ENCODE data around the gene PLGRKT. TPM values are rescaled to one million over a fixed set of nuclear protein-coding genes. Genes with fewer than 3 reads are reported as not detected.

PLGRKT gene
- total RNA-seq, 1 donor from 2014 or later, result 12.4 TPM

DNA sequence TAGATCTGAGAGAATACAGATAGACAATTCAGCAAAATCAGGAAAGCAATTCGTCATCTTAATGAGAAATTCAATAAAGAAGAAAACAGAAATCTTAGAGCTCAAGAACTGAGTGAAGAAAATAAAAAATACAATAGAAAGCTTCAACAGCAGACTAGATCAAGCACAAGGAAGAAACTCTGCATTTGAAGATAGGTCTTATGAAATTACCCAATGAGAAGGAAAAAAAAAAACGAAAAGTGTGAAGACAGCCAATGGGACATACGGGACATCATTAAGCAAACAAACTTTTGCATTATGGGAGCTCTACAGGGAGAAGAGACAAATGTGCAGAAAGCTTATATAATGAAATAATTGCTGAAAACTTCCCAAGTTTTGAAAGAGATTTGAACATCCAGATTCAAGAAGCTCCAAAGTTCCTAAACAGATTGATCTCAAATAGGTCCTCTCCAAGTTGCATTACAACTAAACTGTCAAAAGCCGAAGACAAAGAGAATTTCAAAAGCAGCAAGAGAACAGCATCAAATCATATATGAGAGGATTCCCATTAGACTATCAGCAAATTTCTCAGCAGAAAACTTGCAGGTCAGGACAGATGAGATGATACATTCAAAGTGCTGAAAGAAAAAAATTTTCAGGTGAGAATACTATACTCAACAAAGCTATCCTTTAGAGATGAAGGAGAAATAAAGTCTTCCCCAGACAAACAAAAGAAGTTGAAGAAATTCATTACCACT lies 122.4 kb downstream of the PLGRKT start:
- DNase-seq (ENCODE audit: low read depth, low spot score), result no peak

DNA sequence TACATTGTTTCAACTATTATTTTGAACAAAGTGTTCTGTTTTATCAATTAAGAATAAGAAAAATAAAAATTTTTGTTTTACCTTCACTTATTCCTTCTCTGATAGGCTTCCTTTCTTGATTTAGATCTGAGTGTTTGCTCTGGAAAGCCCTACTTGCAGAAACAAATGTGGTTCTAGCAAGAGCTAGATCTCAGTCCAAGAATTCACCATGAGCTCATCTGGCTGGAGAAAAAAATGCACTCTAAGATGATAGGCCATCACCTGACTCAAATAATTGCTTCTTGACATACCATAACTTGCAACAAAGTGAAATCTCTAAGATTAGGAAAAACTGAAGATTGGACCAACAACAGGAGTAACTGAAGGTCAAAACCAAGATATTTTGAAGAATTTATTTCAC lies 126.9 kb downstream of the PLGRKT start:
- no peak for DNase-seq (ENCODE audit: low read depth, low spot score)

Other genes starting within 250 kb of the PLGRKT start
- gene INSL4, start 206.5 kb downstream of the PLGRKT start, total RNA-seq, result not detected in 2 replicates
- 0.35 TPM in 1 of 2 replicates, not detected in the other for gene RLN2, start 133.2 kb downstream of the PLGRKT start, total RNA-seq
- not detected in 2 replicates for gene RLN1, start 98.0 kb downstream of the PLGRKT start, total RNA-seq
- gene CD274, start 12.6 kb upstream of the PLGRKT start, total RNA-seq, result 39.2 and 44.7 TPM in 2 replicates
- 24.3 and 27.1 TPM in 2 replicates for gene PDCD1LG2, start 72.6 kb upstream of the PLGRKT start, total RNA-seq
- 32.6 and 32.8 TPM in 2 replicates for gene RIC1, start 191.2 kb upstream of the PLGRKT start, total RNA-seq

All from pulmonary artery endothelial cell (primary cell).